GM20000 (cell line): ENCODE results near the gene ARHGAP20.

ENCODE experiments used
- DNase-seq: peaks from one replicate; pipeline ENCODE4 v3.0.0; 2012; ENCODE audit warnings: low spot score
- CTCF ChIP-seq: IDR thresholded peaks from 2 replicates; pipeline ENCODE4 v1.5.1; 2012; ENCODE audit warnings: mild to moderate bottlenecking, control low read depth; ENCODE audit errors: extremely low read depth, missing control alignments

Gene ARHGAP20

DNA sequence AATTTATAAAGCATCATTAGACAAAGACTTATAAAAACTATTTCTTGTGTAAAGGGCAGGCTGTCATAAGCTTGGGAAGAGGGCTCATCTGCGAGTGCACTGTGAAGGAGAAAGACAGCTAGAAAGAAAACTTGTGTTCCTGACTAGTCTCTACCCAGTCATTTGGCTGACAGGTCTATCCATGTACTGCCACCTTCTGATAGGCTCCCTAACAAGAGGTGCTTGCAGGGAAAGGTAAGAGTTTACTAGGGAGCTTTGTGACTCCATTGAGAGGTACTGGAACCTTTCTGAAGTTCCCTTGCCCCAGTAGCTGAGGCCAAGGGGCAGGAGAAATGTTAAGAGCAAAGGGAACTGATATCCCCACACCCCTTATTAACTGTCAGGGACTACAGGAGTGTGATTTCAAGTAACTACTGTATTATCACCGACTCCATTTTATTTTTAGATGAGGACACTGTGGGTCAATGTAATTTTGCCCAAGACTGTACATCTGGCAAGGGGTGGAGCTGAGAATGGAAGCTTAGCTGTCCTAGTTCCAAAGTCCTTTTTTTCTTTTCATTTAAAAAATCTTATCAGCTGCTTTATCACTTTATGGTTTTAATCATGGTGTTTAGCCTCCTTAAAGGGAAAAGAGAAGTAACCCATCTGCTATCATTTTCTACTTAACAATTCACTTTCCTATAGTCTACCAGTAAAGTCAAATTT, 129.4 kb downstream of the ARHGAP20 start:
- DNase-seq, result no peak
- TF ChIP-seq CTCF, result no peak

- DNase-seq, result no peak
- no peak for TF ChIP-seq CTCF
Observed at GRCh38 chr11:110580571-110580970, 131.7 kb downstream of the ARHGAP20 start.

- no peak for DNase-seq
- TF ChIP-seq CTCF, result no peak
Observed at GRCh38 chr11:110573411-110573810, 138.8 kb downstream of the ARHGAP20 start.

DNA sequence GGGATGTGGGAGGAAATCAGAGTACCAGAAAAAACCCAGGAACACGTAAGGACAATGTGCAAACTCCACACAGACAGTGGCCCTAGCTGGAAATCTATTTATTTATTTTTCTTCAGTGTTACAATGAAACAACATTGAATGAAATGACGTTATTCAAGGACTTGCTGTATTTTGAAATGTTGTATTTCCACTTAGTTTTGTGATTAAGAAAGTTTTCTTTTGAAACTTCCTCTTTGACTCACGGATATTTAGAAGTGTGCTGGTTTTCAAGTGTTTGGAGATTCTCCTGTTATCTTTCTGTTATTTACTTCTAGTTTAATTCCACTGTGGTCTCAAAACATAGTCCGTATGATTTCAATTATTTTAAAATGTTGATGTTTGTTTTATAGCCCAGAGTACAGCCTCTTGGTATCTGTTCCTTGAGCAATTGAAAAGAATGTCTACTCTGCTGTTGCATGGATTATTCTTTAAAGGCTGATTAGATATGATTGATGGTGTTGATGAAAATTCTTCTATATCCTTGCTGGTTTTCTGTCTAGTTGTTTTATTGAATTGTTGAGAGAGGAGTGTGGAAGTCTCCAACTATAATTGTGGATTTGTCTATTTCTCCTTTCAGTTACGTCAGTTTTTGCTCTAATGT, 141.0 kb downstream of the ARHGAP20 start:
- DNase-seq, result no peak
- no peak for TF ChIP-seq CTCF

DNA sequence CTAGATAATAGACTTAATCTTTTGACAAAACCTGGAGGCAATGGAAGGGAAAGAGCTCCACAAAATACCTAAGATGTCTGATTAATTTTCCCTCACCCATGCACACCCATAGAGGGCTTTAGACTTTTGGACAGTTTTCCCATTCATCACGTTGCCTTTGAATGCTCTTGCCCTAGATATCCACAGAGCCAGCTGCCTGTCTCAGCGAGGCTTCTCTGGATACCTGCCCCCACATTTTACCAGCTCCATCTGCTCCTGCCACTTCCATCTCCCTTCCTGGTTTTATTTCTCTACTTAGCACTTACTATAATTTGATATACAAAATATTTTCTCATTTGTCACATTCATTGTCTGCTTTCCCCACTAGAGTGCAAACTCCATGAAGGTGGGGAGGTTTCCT, 145.7 kb downstream of the ARHGAP20 start:
- DNase-seq, result no peak
- no peak for TF ChIP-seq CTCF

- no peak for DNase-seq
- TF ChIP-seq CTCF, result no peak
Observed at GRCh38 chr11:110565357-110566336, 146.6 kb downstream of the ARHGAP20 start.
